Caco-2 (cell line): ENCODE data around the gene FAM200B. TPM values are rescaled to one million over a fixed set of nuclear protein-coding genes. Genes with fewer than 3 reads are reported as not detected.

Experiments
- BruUV-seq: library from RNA; stranded (reverse); fragments of 400-500 nt; replicated peaks from 2 replicates; lab custom pipeline; 2021; lab: Mats Ljungman, UMichigan
- CTCF ChIA-PET: fragments of 300-600 bp; sonication (Branson Sonifier 250); formaldehyde crosslinking; loops from one replicate; lab custom pipeline; 2022; ENCODE audit warnings: antibody characterized with exemption; lab: Charles Lee
- POLR2A ChIA-PET: fragments of 300-600 bp; sonication (Branson Sonifier 250); formaldehyde crosslinking; loops from one replicate; lab custom pipeline; 2022; ENCODE audit warnings: antibody characterized with exemption; lab: Charles Lee
- DNase-seq, 2 experiments: peaks; one replicate each; pipeline versions ENCODE4 v3.0.0 to v3.0.0-alpha.2; 2020 to 2022
- H3K27me3 ChIP-seq: replicated peaks from 2 replicates; pipeline ENCODE4 v1.6.0; 2011; ENCODE audit warnings: low read length; ENCODE audit not compliant: control insufficient read depth, insufficient read depth
- H3K36me3 ChIP-seq: 2 replicates; pipeline ENCODE4 v1.5.1; 2011; ENCODE audit warnings: low read length; ENCODE audit not compliant: control insufficient read depth, insufficient read depth
- H3K4me1 ChIP-seq: fragments of 250-450 bp; sonication (Bioruptor Pico); 2 replicates; pipeline ENCODE4 v1.5.1; 2020; ENCODE audit warnings: mild to moderate bottlenecking
- H3K4me3 ChIP-seq: 2 replicates; pipeline ENCODE4 v1.5.1; 2011; ENCODE audit warnings: low read depth, mild to moderate bottlenecking, control low read depth, low read length
- H3K9me3 ChIP-seq: fragments of 250-450 bp; sonication (Bioruptor Pico); 2 replicates; pipeline ENCODE4 v1.5.1; 2020; ENCODE audit warnings: mild to moderate bottlenecking, moderate library complexity
- H3K27ac Mint-ChIP-seq: one replicate; pipeline ENCODE4 v1.8.0; 2022; ENCODE audit warnings: mixed read lengths; ENCODE audit not compliant: unreplicated experiment
- H3K27me3 Mint-ChIP-seq: one replicate; pipeline ENCODE4 v1.8.0; 2022; ENCODE audit warnings: mixed read lengths; ENCODE audit not compliant: insufficient read depth, unreplicated experiment
- H3K36me3 Mint-ChIP-seq: one replicate; pipeline ENCODE4 v1.8.0; 2022; ENCODE audit warnings: mild to moderate bottlenecking, mixed read lengths; ENCODE audit not compliant: insufficient read depth, unreplicated experiment
- H3K4me1 Mint-ChIP-seq: one replicate; pipeline ENCODE4 v1.8.0; 2022; ENCODE audit warnings: low read depth, mixed read lengths; ENCODE audit not compliant: unreplicated experiment
- H3K4me3 Mint-ChIP-seq: one replicate; pipeline ENCODE4 v1.8.0; 2022; ENCODE audit warnings: mild to moderate bottlenecking, moderate library complexity, mixed read lengths; ENCODE audit not compliant: unreplicated experiment
- H3K9me3 Mint-ChIP-seq: one replicate; pipeline ENCODE4 v1.8.0; 2022; ENCODE audit warnings: mixed read lengths; ENCODE audit not compliant: unreplicated experiment
- intact Hi-C: fragments of 100-400 bp; cut with micrococcal nuclease; formaldehyde crosslinking; loops from one replicate; pipeline ENCODE4 v1.10.0; 2022; ENCODE audit not compliant: unreplicated experiment
- total RNA-seq: library from RNA; stranded (reverse); gene quantifications from 2 replicates; pipeline ENCODE4 v1.2.3, GENCODE V29; 2022
- TF ChIP-seq, protein P1 (sequence below), 2 experiments: fragments of 200-600 bp in 1 of 2; IDR thresholded peaks; 1 replicate in 1 of 2; 2 replicates in 1 of 2; pipeline versions ENCODE4 v1.5.1 to v1.8.0; 2011 to 2022; ENCODE audit warnings: antibody characterized with exemption in 1 of 2, control low read depth in 1 of 2, inconsistent platforms in 1 of 2, low read depth in 1 of 2, low read length in 1 of 2, mild to moderate bottlenecking in 1 of 2, moderate library complexity in 1 of 2; ENCODE audit not compliant: insufficient read depth in 1 of 2, severe bottlenecking in 1 of 2, unreplicated experiment in 1 of 2

Gene FAM200B
- total RNA-seq, 1 experiment from 2014 or later, result 15.5 TPM

- H3K4me3 ChIP-seq, result no peak overlapping the region
Measured at GRCh38 chr4:15695729-15696128, 14.1 kb downstream of the FAM200B start.

GRCh38 chr4:15696866-15697265, 15.2 kb downstream of the FAM200B start:
- Mint-ChIP-seq H3K27ac (no peak overlapping the region), H3K9me3 (peaks cover 42% of the 10 kb centered on the region), H3K4me1 (peaks cover 21% of the 10 kb centered on the region), H3K27me3 (no peaks in the 10 kb centered on the region), H3K36me3 (peaks cover 13% of the 10 kb centered on the region), H3K4me3 (no peak overlapping the region)
- TF ChIP-seq, protein P1, sequence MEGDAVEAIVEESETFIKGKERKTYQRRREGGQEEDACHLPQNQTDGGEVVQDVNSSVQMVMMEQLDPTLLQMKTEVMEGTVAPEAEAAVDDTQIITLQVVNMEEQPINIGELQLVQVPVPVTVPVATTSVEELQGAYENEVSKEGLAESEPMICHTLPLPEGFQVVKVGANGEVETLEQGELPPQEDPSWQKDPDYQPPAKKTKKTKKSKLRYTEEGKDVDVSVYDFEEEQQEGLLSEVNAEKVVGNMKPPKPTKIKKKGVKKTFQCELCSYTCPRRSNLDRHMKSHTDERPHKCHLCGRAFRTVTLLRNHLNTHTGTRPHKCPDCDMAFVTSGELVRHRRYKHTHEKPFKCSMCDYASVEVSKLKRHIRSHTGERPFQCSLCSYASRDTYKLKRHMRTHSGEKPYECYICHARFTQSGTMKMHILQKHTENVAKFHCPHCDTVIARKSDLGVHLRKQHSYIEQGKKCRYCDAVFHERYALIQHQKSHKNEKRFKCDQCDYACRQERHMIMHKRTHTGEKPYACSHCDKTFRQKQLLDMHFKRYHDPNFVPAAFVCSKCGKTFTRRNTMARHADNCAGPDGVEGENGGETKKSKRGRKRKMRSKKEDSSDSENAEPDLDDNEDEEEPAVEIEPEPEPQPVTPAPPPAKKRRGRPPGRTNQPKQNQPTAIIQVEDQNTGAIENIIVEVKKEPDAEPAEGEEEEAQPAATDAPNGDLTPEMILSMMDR (IDR thresholded peaks at IDR 0.05; ENCODE audit: insufficient read depth in 1 of 2, low read depth in 1 of 2, low read length in 1 of 2, severe bottlenecking in 1 of 2, unreplicated experiment in 1 of 2), result no peak
- H3K9me3 ChIP-seq, result no peaks in the 10 kb centered on the region; the same call in 1 of the 2 replicates
- DNase-seq, result no peak
- no peaks in the 10 kb centered on the region for H3K27me3 ChIP-seq
- H3K4me1 ChIP-seq, result peaks cover 10% of the 10 kb centered on the region
- intact Hi-C loops, result no loop called here
- no TSS peak for BruUV-seq
- H3K36me3 ChIP-seq, result no peaks in the 10 kb centered on the region
- H3K4me3 ChIP-seq, result no peak overlapping the region
- ChIA-PET POLR2A (no interaction called here), CTCF (no interaction called here)

More at GRCh38 chr4:15695729-15696128, 14.1 kb downstream of the FAM200B start:
- peaks cover 13% of the 10 kb centered on the region for H3K36me3 Mint-ChIP-seq
- intact Hi-C loops, result no loop called here
- H3K27ac Mint-ChIP-seq, result no peak overlapping the region
- Histone ChIP-seq H3K36me3 (no peaks in the 10 kb centered on the region), H3K27me3 (no peaks in the 10 kb centered on the region), H3K9me3 (no peaks in the 10 kb centered on the region; the same call in 1 of the 2 replicates), H3K4me1 (peaks cover 21% of the 10 kb centered on the region)
- DNase-seq, result no peak
- TF ChIP-seq, protein P1 (IDR thresholded peaks at IDR 0.05; ENCODE audit: insufficient read depth in 1 of 2, low read depth in 1 of 2, low read length in 1 of 2, severe bottlenecking in 1 of 2, unreplicated experiment in 1 of 2), result no peak
- peaks cover 42% of the 10 kb centered on the region for H3K9me3 Mint-ChIP-seq
- no peaks in the 10 kb centered on the region for H3K27me3 Mint-ChIP-seq
- ChIA-PET CTCF (no interaction called here), POLR2A (no interaction called here)
- no TSS peak for BruUV-seq
- H3K4me1 Mint-ChIP-seq, result peaks cover 26% of the 10 kb centered on the region
- no peak overlapping the region for H3K4me3 Mint-ChIP-seq

GRCh38 chr4:15702941-15703403, 21.3 kb downstream of the FAM200B start, which contains the start of gene BST1:
TSS of gene BST1 (plus strand) at chr4:15703065. CDS start at chr4:15703145, 80 bp downstream.
- CTCF ChIA-PET, result no interaction called here

More at GRCh38 chr4:15702941-15703403, 21.3 kb downstream of the FAM200B start, which contains the start of gene BST1:
- POLR2A ChIA-PET, result no interaction called here
- Histone ChIP-seq H3K4me1 (peaks cover 8% of the 10 kb centered on the region; the same call in 1 of the 2 replicates), H3K4me3 (no peak within 1 kb of the TSS), H3K27me3 (no peaks in the 10 kb centered on the region), H3K36me3 (no peaks in the 10 kb centered on the region), H3K9me3 (no peaks in the 10 kb centered on the region; the same call in 1 of the 2 replicates)
- no peaks in the 10 kb centered on the region for H3K27me3 Mint-ChIP-seq
- DNase-seq, result no peak
- intact Hi-C loops, result no loop called here
- H3K4me3 Mint-ChIP-seq, result no peak within 1 kb of the TSS
- H3K36me3 Mint-ChIP-seq, result peaks cover 15% of the 10 kb centered on the region
- peaks cover 14% of the 10 kb centered on the region for H3K4me1 Mint-ChIP-seq
- peaks cover 30% of the 10 kb centered on the region for H3K9me3 Mint-ChIP-seq
- no TSS peak for BruUV-seq
- TF ChIP-seq, protein P1 (IDR thresholded peaks at IDR 0.05; ENCODE audit: insufficient read depth in 1 of 2, low read depth in 1 of 2, low read length in 1 of 2, severe bottlenecking in 1 of 2, unreplicated experiment in 1 of 2), result no peak
- H3K27ac Mint-ChIP-seq, result no peak within 1 kb of the TSS
